HG03025 (cell line): Measurements from ENCODE around the gene TLCD4.
A peak's percentile ranks its signal among the peaks of the same experiment; 100 is the strongest.
"Not testable (repeated sequence)": the region's sequence is repeated elsewhere in the genome, so short reads cannot be mapped to it uniquely, and the experiment has no call there.

Experiments
- ATAC-seq: cut with Tn5 transposase; IDR thresholded peaks from one replicate; pipeline ENCODE4 v1.9.1; 2021; ENCODE audit warnings: mild to moderate bottlenecking, moderate library complexity; ENCODE audit not compliant: unreplicated experiment, low FRiP score

The TLCD4 gene

DNA sequence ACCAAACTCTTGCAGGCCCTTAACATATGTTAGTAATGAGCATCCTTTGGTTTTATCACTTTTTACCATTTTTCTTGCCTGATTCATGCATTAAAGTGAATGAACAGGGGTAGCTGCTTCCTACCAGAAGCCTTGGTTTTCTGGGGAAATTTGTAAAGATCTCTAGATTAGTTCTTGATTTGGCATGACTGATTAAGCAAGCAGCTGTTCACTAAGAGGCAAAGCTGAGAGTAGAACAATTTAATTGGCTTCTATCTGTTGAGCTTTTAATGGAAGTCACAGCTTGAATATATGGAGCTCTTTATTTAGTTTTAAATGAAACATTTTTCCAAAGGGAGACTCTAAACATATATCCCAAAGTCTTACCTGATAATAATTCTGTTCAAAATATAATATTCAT is 23.6 kb downstream of the TLCD4 start:
- ATAC-seq: no peak

DNA sequence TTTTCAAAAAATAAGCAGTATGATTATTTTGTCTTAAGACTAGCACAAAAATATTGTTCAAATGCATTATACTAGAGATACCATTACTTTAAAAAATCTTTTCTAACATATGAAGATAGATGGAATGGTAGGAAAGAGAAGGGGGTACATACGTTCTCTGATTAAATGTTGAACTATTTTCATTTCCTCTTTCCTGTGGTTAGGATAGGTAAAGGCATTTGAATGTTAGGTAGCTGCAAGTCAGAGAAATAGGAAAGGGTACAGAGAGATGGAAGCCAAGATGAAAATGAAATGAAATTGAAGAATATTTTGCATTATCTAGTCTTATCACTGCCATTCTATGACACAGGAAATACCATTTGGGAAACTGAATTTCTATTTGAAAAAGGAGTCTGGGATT is 28.3 kb downstream of the TLCD4 start:
- ATAC-seq: no peak

DNA sequence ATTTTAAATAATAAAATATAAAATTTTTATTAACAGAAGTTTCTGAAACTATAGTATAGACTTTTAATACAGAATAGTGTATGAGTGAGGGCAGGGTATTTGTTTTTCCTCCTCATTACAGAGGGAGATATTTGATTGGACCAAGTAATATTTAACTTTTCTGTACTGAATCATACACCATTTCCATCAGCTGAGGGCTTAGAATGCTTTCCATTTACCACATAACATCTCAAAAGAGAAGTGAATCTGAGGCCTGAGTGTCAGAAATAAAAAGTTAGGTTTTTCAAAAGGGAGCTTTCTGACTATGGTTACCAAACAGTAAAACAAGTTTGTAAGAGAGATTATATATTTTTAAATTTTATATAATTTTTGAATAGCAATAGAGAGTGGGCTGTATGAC is 29.5 kb downstream of the TLCD4 start:
- ATAC-seq: peak; percentile 61

DNA sequence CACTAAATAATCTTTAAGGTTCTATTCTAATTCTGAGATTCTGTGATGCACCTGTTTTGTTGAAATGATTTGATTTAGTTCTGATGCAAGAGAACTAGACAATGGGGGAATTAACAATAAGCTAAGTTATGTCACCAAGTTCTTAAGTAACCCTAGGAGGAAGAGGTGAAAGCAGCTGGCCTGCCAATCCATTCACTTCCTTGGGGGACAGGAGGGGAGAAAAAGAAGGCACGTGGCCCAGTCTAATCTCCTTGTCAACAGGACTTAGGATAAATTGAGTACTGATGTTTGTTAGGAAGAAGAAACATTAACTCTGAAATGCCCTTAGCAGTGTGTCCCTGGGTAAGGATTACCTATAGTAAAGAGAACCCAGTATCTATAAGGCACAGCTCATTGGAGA is 36.9 kb downstream of the TLCD4 start:
- no peak for ATAC-seq

DNA sequence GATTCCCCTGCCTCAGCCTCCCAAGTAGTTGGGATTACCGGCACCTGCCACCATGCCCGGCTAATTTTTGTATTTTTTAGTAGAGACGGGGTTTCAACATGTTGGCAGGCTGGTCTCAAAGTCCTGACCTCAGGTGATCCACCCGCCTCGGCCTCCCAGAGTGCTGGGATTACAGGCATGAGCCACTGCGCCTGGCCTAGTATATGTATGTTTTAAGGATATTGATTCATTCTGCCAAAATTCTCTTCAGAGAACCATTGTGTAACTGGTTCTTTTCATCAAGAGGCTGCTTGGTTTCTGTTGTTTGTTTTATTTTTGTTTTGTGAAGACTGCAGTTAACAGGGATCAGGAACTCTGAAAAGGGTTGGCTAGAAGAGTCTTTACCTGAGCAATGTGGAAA is 48.4 kb downstream of the TLCD4 start:
- ATAC-seq: not testable (repeated sequence)
